WTC11 (cell line): ENCODE measurements around the gene SLC10A1. TPM values are rescaled to one million over a fixed set of nuclear protein-coding genes. Genes with fewer than 3 reads are reported as not detected.

Experiments
- ATAC-seq: fragments of 200-7000 bp; cut with Tn5 transposase; 2 replicates; pipeline ENCODE4 v1.10.0; 2021; ENCODE audit warnings: mild to moderate bottlenecking, moderate library complexity
- CTCF ChIA-PET: fragments of 300-600 bp; sonication (Branson Sonifier 250); formaldehyde crosslinking; loops from one replicate; lab custom pipeline; 2021; ENCODE audit warnings: antibody characterized with exemption; lab: Charles Lee
- POLR2A ChIA-PET: fragments of 350-600 bp; sonication (Branson Sonifier 250); formaldehyde crosslinking; loops from one replicate; lab custom pipeline; 2021; ENCODE audit warnings: antibody characterized with exemption; lab: Charles Lee
- DNase-seq: peaks from one replicate; pipeline ENCODE4 v3.0.0; 2021; ENCODE audit warnings: low spot score
- H3K27ac Mint-ChIP-seq: 2 replicates; pipeline ENCODE4 v1.8.0; 2021; ENCODE audit warnings: mixed read lengths
- H3K27me3 Mint-ChIP-seq: 2 replicates; pipeline ENCODE4 v1.8.0; 2021; ENCODE audit warnings: low read depth, mild to moderate bottlenecking, moderate library complexity, mixed read lengths
- H3K36me3 Mint-ChIP-seq: 2 replicates; pipeline ENCODE4 v1.8.0; 2021; ENCODE audit warnings: mixed read lengths
- H3K4me1 Mint-ChIP-seq: 2 replicates; pipeline ENCODE4 v1.8.0; 2022; ENCODE audit warnings: mixed read lengths
- H3K4me3 Mint-ChIP-seq: 2 replicates; pipeline ENCODE4 v1.8.0; 2021; ENCODE audit warnings: mild to moderate bottlenecking, moderate library complexity, mixed read lengths
- H3K9me3 Mint-ChIP-seq: 2 replicates; pipeline ENCODE4 v1.8.0; 2021; ENCODE audit warnings: mixed read lengths
- ATF1 ChIP-seq: sonication (generic); formaldehyde crosslinking; IDR thresholded peaks from 2 replicates; pipeline ENCODE4 v1.8.1; 2023; ENCODE audit warnings: mild to moderate bottlenecking, moderate library complexity, missing genetic modification reagents
- CREB1 ChIP-seq: sonication (generic); formaldehyde crosslinking; IDR thresholded peaks from 2 replicates; pipeline ENCODE4 v1.8.0; 2023; ENCODE audit warnings: mild to moderate bottlenecking, missing genetic modification reagents
- CTCF ChIP-seq: fragments of 200-600 bp; IDR thresholded peaks from 2 replicates; pipeline ENCODE4 v1.8.0; 2022; ENCODE audit warnings: antibody characterized with exemption
- ELF4 ChIP-seq: sonication (generic); formaldehyde crosslinking; IDR thresholded peaks from 2 replicates; pipeline ENCODE4 v1.8.1; 2022; ENCODE audit warnings: low read depth, mild to moderate bottlenecking, moderate library complexity, missing genetic modification reagents
- FOXK1 ChIP-seq: sonication (generic); formaldehyde crosslinking; IDR thresholded peaks from 2 replicates; pipeline ENCODE4 v1.8.0; 2022; ENCODE audit warnings: mild to moderate bottlenecking, moderate library complexity, missing genetic modification reagents
- HMGA2 ChIP-seq: fragments of 250-450 bp; sonication (Bioruptor Pico); IDR thresholded peaks from 2 replicates; pipeline ENCODE4 v1.4.0; 2021; ENCODE audit warnings: mild to moderate bottlenecking, moderate library complexity
- IRF1 ChIP-seq: sonication (generic); formaldehyde crosslinking; IDR thresholded peaks from 2 replicates; pipeline ENCODE4 v1.8.0; 2023; ENCODE audit warnings: missing genetic modification reagents
- NFATC4 ChIP-seq: fragments of 250-450 bp; sonication (Bioruptor Pico); IDR thresholded peaks from 2 replicates; pipeline ENCODE4 v1.9.0; 2021; ENCODE audit warnings: mild to moderate bottlenecking
- PREB ChIP-seq: sonication (generic); formaldehyde crosslinking; IDR thresholded peaks from 2 replicates; pipeline ENCODE4 v1.8.1; 2022; ENCODE audit warnings: mild to moderate bottlenecking, missing genetic modification reagents, moderate library complexity, borderline replicate concordance
- SP1 ChIP-seq: sonication (generic); formaldehyde crosslinking; conservative IDR thresholded peaks from 2 replicates; pipeline ENCODE4 v1.8.1; 2022; ENCODE audit warnings: missing genetic modification reagents
- TCF7 ChIP-seq: sonication (generic); formaldehyde crosslinking; IDR thresholded peaks from 2 replicates; pipeline ENCODE4 v1.8.0; 2022; ENCODE audit warnings: mild to moderate bottlenecking, low read depth, missing genetic modification reagents, moderate library complexity
- TEAD1 ChIP-seq: sonication (generic); formaldehyde crosslinking; IDR thresholded peaks from 2 replicates; pipeline ENCODE4 v1.8.0; 2022; ENCODE audit warnings: mild to moderate bottlenecking, missing genetic modification reagents
- TEAD4 ChIP-seq: sonication (generic); formaldehyde crosslinking; IDR thresholded peaks from 2 replicates; pipeline ENCODE4 v1.8.0; 2022; ENCODE audit warnings: mild to moderate bottlenecking, missing genetic modification reagents
- USF1 ChIP-seq: sonication (generic); formaldehyde crosslinking; IDR thresholded peaks from 2 replicates; pipeline ENCODE4 v1.8.0; 2022; ENCODE audit warnings: mild to moderate bottlenecking, missing genetic modification reagents
- ZNF121 ChIP-seq: sonication (generic); formaldehyde crosslinking; IDR thresholded peaks from 2 replicates; pipeline ENCODE4 v1.8.0; 2023; ENCODE audit warnings: missing genetic modification reagents
- ZNF232 ChIP-seq: sonication (generic); formaldehyde crosslinking; IDR thresholded peaks from 2 replicates; pipeline ENCODE4 v1.8.0; 2022; ENCODE audit warnings: mild to moderate bottlenecking, missing genetic modification reagents
- ZNF263 ChIP-seq: sonication (generic); formaldehyde crosslinking; IDR thresholded peaks from 2 replicates; pipeline ENCODE4 v1.8.1; 2022; ENCODE audit warnings: low read depth, mild to moderate bottlenecking, moderate library complexity, missing genetic modification reagents
- ZNF317 ChIP-seq: sonication (generic); formaldehyde crosslinking; IDR thresholded peaks from 2 replicates; pipeline ENCODE4 v1.8.1; 2023; ENCODE audit warnings: low read depth, mild to moderate bottlenecking, moderate library complexity, missing genetic modification reagents, borderline replicate concordance
- ZNF416 ChIP-seq: fragments of 250-450 bp; sonication (Bioruptor Pico); IDR thresholded peaks from 2 replicates; pipeline ENCODE4 v1.9.0; 2021; ENCODE audit warnings: mild to moderate bottlenecking, inconsistent platforms
- ZNF423 ChIP-seq: fragments of 250-450 bp; sonication (Bioruptor Pico); IDR thresholded peaks from 2 replicates; pipeline ENCODE4 v2.1.2; 2022; ENCODE audit warnings: mild to moderate bottlenecking, moderate library complexity
- total RNA-seq: library from RNA; stranded (reverse); gene quantifications from 3 replicates; pipeline ENCODE4 v1.2.3, GENCODE V29; 2021
- TF ChIP-seq, protein P1 (sequence below): fragments of 250-450 bp; sonication (Bioruptor Pico); IDR thresholded peaks from 2 replicates; pipeline ENCODE4 v1.9.0; 2021; ENCODE audit warnings: moderate library complexity, mild to moderate bottlenecking, inconsistent platforms, borderline replicate concordance
- TF ChIP-seq, protein P2 (sequence below): sonication (generic); formaldehyde crosslinking; IDR thresholded peaks from 2 replicates; pipeline ENCODE4 v1.8.1; 2023; ENCODE audit warnings: mild to moderate bottlenecking, missing genetic modification reagents
- TF ChIP-seq, protein P3 (sequence below): fragments of 250-450 bp; sonication (Bioruptor Pico); IDR thresholded peaks from 2 replicates; pipeline ENCODE4 v2.1.2; 2022; ENCODE audit warnings: mild to moderate bottlenecking, moderate library complexity

The SLC10A1 gene
- total RNA-seq, 1 experiment from 2014 or later = 0.09 TPM

GRCh38 chr14:69842686-69843420 lies 45.8 kb upstream of the SLC10A1 start:
- ATAC-seq (peak; percentile 43), DNase-seq (no peak)
- no peaks in the 10 kb centered on the region for H3K27me3 Mint-ChIP-seq
- ChIA-PET POLR2A (interaction anchor here (0.5 to 0.6 kb wide), 2 partner anchors 253 to 281 kb away, joined by 3 to 7 read pairs; no protein-coding TSS in a partner anchor), CTCF (interaction anchor here (0.6 to 1.3 kb wide), 3 partner anchors 28 to 247 kb away, joined by 3 to 4 read pairs (median 3); no protein-coding TSS in a partner anchor)
- H3K27ac Mint-ChIP-seq = no peak overlapping the region
- peak; percentile 98 for TF ChIP-seq ZNF263 (CRISPR knock-in tag)
- TF ChIP-seq ZNF232 (CRISPR knock-in tag) = no peak
- TF ChIP-seq ELF4 (CRISPR knock-in tag) = peak; percentile 71; the same call in 1 of the 2 replicates
- TF ChIP-seq, protein P1, sequence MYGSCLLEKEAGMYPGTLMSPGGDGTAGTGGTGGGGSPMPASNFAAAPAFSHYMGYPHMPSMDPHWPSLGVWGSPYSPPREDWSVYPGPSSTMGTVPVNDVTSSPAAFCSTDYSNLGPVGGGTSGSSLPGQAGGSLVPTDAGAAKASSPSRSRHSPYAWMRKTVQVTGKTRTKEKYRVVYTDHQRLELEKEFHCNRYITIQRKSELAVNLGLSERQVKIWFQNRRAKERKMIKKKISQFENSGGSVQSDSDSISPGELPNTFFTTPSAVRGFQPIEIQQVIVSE (CRISPR knock-in tag) = no peak
- no peaks in the 10 kb centered on the region for H3K36me3 Mint-ChIP-seq
- H3K4me3 Mint-ChIP-seq = no peak overlapping the region
- H3K9me3 Mint-ChIP-seq = no peaks in the 10 kb centered on the region
- H3K4me1 Mint-ChIP-seq = no peaks in the 10 kb centered on the region

GRCh38 chr14:69841656-69842055 lies 44.6 kb upstream of the SLC10A1 start:
- no peak for DNase-seq
- H3K4me1 Mint-ChIP-seq = no peaks in the 10 kb centered on the region
- no peaks in the 10 kb centered on the region for H3K36me3 Mint-ChIP-seq
- no peaks in the 10 kb centered on the region for H3K9me3 Mint-ChIP-seq
- H3K27me3 Mint-ChIP-seq = no peaks in the 10 kb centered on the region
- no peak for ATAC-seq
- no peak overlapping the region for H3K4me3 Mint-ChIP-seq
- no peak overlapping the region for H3K27ac Mint-ChIP-seq
- POLR2A ChIA-PET = no interaction called here
- TF ChIP-seq ZNF317 = no peak
- no peak for TF ChIP-seq FOXK1 (CRISPR knock-in tag)
- no peak for TF ChIP-seq TCF7 (CRISPR knock-in tag)
- TF ChIP-seq ZNF121 = no peak
- TF ChIP-seq ZNF416 (CRISPR knock-in tag) = no peak
- no peak for TF ChIP-seq ZNF423 (CRISPR knock-in tag)
- no peak for TF ChIP-seq NFATC4 (CRISPR knock-in tag)
- TF ChIP-seq, protein P2, sequence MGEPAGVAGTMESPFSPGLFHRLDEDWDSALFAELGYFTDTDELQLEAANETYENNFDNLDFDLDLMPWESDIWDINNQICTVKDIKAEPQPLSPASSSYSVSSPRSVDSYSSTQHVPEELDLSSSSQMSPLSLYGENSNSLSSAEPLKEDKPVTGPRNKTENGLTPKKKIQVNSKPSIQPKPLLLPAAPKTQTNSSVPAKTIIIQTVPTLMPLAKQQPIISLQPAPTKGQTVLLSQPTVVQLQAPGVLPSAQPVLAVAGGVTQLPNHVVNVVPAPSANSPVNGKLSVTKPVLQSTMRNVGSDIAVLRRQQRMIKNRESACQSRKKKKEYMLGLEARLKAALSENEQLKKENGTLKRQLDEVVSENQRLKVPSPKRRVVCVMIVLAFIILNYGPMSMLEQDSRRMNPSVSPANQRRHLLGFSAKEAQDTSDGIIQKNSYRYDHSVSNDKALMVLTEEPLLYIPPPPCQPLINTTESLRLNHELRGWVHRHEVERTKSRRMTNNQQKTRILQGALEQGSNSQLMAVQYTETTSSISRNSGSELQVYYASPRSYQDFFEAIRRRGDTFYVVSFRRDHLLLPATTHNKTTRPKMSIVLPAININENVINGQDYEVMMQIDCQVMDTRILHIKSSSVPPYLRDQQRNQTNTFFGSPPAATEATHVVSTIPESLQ = no peak
- no peak for TF ChIP-seq USF1 (CRISPR knock-in tag)
- no peak for TF ChIP-seq ELF4 (CRISPR knock-in tag)
- no peak for TF ChIP-seq CTCF
- no peak for TF ChIP-seq SP1 (CRISPR knock-in tag)
- no peak for TF ChIP-seq TEAD4 (CRISPR knock-in tag)
- TF ChIP-seq ATF1 (CRISPR knock-in tag) = no peak
- CTCF ChIA-PET = no interaction called here

DNA sequence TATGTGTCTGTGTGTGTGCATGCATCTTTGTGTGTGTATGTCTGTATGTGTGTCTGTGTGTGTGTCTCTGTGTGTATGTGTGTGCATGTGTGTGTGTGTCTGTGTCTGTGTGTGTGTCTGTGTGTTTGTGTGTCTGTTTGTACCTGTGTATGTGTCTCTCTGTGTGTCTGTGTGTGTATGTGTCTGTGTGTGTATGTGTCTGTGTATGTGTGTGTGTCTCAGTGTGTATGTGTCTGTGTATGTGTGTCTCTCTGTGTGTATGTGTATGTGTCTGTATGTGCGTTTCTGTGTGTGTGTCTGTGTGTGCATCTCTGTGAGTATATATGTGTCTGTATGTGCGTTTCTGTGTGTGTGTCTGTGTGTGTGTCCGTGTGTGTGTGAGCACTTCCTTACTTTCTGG lies 42.6 kb upstream of the SLC10A1 start:
- ChIA-PET POLR2A (no interaction called here), CTCF (interaction anchor here (0.9 kb wide), 1 partner anchor 38 kb away, joined by 3 read pairs; no protein-coding TSS in a partner anchor)
- TF ChIP-seq, protein P3, sequence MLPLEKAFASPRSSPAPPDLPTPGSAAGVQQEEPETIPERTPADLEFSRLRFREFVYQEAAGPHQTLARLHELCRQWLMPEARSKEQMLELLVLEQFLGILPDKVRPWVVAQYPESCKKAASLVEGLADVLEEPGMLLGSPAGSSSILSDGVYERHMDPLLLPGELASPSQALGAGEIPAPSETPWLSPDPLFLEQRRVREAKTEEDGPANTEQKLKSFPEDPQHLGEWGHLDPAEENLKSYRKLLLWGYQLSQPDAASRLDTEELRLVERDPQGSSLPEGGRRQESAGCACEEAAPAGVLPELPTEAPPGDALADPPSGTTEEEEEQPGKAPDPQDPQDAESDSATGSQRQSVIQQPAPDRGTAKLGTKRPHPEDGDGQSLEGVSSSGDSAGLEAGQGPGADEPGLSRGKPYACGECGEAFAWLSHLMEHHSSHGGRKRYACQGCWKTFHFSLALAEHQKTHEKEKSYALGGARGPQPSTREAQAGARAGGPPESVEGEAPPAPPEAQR (CRISPR knock-in tag) = no peak
- no peak for TF ChIP-seq ATF1 (CRISPR knock-in tag)
- no peak for TF ChIP-seq PREB
- no peak for TF ChIP-seq HMGA2 (CRISPR knock-in tag)
- no peak for TF ChIP-seq CREB1 (CRISPR knock-in tag)
- no peak for TF ChIP-seq IRF1 (CRISPR knock-in tag)
- no peak for TF ChIP-seq TEAD1 (CRISPR knock-in tag)

More for the DNA sequence above, 42.6 kb upstream of the SLC10A1 start:
- H3K36me3 Mint-ChIP-seq = no peaks in the 10 kb centered on the region
- no peak overlapping the region for H3K27ac Mint-ChIP-seq
- no peaks in the 10 kb centered on the region for H3K27me3 Mint-ChIP-seq
- no peak overlapping the region for H3K4me3 Mint-ChIP-seq
- H3K9me3 Mint-ChIP-seq = no peaks in the 10 kb centered on the region
- no peak for DNase-seq
- no peak for ATAC-seq
- H3K4me1 Mint-ChIP-seq = no peaks in the 10 kb centered on the region
